Measurements from ENCODE around the gene IL13RA1.

- TF ChIP-seq CTCF (IDR thresholded peaks at IDR 0.05) (no peak), EP300 (IDR thresholded peaks at IDR 0.05) (no peak), POLR2A (IDR thresholded peaks at IDR 0.05) (no peak)
Measured at GRCh38 chrX:118761939-118762707, 34.7 kb downstream of the IL13RA1 start.

Measured in sigmoid colon (tissue), 4 donors.